ENCODE measurements around the gene USP32.
"Not testable (repeated sequence)": the region's sequence is repeated elsewhere in the genome, so short reads cannot be mapped to it uniquely, and the experiment has no call there.

Gene USP32

GRCh38 chr17:60406887-60407286 is 15.0 kb upstream of the USP32 start:
- no peak for DNase-seq

DNA sequence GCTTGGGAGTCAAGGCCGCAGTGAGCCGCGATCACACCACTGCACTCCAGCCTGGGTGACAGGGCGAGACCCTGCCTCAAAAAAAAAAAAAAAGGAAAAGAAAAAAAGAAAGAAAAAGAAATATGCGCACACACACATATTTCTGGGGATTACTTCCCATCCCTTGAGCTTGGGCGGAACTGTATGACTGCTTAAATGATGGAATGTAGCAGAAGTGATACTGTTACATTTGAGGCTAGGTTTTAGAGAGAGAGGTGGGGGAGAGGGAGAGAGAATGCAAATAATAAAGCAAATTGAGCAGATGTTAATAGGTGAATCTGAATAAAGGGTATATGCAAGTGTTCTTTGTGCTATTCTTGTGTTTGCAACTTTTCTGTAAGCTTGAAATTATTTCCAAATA is 12.0 kb upstream of the USP32 start:
- DNase-seq, result no peak

GRCh38 chr17:60403523-60403810 is 11.5 kb upstream of the USP32 start:
- no peak for DNase-seq

GRCh38 chr17:60401819-60402218 is 9.9 kb upstream of the USP32 start:
- no peak for DNase-seq

GRCh38 chr17:60398227-60398959 is 6.5 kb upstream of the USP32 start:
- no peak for DNase-seq

DNA sequence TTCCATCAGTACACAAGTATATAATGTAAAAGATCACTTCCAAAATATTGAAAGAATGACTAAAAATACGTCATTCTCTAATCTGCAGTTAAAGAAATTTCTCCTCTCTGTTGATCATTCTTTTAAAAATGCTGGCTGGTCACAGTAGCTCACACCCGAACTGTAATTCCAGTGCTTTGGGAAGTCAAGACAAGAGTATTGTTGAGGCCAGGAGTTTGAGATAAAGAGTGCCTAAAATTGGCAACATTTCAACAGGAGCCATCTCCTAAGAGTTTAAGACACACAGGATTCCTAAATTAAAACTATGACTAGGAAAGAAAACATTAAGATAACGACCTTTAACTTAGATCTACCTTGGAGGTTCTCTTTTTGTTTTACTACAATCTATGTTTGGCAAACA is 4.5 kb upstream of the USP32 start:
- no peak for DNase-seq

GRCh38 chr17:60395508-60396065 is 3.7 kb upstream of the USP32 start:
- no peak for DNase-seq

- DNase-seq, result no peak
These were observed 2.1 kb upstream of the USP32 start for GRCh38 chr17:60393840-60394723.

DNA sequence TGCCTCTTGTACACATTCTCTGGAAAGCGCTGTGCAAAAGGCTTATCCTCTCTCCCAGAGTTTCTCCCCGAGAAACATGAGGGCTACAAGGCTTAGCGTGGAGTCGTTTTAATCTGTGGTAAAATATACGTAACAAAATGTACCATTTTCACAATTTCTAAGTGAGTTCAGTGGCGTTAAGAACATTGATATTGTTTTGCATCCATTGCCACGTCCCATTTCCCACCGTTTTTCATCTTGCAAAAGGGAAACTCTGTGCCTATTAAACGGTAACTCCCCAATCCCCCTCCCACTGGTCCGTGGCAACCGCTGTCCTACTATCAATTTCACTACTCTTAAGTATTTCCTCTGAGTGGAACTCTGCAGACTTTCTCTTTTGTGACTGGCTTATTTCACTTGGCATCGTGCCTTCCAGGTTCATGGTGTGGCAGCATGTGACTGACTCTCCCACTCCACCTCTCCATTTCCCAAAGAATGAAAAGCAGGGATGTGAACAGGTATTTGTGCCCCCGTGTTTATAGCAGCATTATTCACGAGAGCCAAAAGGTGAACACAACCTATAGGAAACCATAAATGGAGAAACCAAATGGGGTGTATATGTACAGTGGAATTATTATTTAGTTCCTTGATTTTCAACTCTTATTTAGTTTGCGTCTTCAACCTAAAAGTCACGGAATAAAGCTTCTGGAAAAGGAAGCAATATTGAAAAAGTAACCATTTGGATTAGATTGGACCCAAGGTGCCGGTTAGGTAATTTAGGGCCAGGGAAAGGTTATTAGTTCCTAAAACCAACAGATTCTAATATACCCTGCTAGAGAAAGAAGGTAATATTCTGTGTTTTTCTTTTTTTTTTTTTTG is 1.1 kb upstream of the USP32 start:
- peak; percentile 31 for DNase-seq

DNA sequence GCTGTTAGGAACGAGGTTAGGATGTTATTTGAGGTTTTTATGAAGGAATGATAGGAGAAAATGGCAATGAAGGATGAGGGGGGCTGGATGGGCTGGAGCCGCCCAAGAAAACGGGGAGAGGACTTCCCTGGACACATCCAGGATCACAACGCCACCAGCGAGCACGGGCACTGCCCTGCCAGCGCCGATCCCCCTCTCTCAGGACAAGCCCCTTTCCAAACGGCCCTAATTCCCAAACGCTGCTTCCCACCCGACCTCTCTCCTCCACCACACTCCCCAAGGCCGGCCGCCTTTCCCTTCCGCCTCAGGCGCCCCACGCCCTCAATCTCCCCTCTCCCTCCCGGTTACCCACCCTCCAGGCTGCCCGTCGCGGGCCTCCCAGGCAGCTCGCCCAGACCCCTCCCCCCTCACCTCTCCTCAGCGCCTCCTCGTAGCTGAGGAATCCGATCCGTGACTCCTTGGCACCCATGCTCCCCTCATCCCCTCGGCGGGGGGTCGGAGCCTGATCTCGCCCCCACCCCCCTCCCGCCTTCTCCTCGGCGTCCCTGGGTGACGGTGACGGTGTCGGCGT is 377 bp downstream of the USP32 start:
- no peak for DNase-seq

DNA sequence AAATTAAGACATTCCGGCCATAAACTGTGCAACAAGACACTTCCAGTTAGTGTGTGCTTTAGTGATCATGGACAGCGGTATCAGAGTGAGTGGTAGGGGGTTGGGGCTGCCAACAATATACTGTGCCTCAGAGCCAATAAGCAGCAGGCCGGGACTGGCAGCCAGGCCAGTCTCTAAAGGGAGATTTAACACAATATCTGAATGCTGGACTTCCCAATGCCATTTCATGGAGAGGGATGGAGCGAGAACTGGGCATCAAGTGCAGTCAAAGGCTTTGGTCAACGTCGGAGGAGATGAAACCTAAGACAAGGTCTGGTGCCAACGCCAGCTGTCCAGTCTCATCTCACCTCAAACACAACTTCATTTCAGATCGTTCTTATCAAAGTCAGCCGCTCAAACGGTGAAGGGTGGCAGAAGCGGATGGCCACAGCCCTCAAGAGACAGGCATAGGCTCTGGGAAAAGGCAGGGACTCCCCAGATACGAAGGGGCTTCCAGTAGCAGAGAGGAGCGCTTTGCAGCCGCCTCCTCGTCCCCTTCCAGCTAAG is 935 bp downstream of the USP32 start:
- DNase-seq, result peak; percentile 33

DNA sequence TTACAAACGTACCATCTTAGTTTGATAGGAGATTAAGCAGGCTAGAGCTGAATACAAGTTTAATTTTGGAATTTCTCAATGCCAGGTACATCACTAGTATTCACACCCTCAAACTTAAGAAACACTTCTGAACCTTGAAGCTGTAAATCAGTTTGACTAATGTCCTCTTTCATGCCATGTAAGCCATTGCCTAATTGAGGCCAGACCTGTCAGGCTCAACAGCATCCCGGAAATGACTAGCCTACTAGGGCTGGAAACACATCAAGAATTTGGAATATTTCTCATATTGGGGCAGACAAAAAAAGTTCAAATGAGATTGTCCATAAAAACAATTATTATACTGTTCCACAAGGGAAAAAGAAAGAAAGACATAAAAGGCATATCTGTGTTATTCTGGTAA is 1.7 kb downstream of the USP32 start:
- no peak for DNase-seq

DNA sequence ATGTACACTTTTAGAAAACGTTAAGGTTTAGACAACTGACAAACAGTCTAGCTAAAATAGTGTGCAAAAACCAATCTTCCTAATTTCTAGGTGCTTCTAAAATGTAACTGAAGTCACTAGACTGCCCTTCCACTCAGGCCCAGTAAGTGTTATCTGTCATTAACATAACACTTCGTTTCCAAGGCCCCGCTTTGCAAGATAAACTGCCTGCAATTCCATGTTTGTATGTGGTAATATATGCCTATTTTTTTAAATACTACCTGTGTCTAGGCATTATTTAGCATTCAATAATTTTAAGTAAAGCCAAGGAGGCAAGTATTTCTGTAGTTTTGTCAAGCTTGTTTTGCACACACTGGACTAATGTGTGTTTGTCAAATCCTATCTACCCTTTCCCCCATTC is 3.2 kb downstream of the USP32 start:
- DNase-seq, result no peak

DNA sequence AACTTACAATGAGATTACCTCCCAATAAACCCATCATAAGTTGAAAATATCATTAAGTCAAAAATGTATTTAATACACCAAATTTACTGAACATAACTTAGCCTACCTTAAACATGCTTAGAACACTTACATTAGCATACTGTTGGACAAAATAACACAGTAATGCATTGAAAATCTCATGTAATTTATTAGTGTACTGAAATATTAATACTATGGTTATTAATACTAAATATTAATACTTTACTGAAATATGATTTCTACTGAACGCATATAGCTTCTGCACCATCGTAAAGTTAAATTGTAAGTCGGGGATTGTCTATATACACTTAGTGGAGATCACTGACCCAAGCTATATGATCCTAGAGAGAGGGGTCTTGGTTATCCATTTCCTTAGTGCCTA is 4.3 kb downstream of the USP32 start:
- no peak for DNase-seq

DNA sequence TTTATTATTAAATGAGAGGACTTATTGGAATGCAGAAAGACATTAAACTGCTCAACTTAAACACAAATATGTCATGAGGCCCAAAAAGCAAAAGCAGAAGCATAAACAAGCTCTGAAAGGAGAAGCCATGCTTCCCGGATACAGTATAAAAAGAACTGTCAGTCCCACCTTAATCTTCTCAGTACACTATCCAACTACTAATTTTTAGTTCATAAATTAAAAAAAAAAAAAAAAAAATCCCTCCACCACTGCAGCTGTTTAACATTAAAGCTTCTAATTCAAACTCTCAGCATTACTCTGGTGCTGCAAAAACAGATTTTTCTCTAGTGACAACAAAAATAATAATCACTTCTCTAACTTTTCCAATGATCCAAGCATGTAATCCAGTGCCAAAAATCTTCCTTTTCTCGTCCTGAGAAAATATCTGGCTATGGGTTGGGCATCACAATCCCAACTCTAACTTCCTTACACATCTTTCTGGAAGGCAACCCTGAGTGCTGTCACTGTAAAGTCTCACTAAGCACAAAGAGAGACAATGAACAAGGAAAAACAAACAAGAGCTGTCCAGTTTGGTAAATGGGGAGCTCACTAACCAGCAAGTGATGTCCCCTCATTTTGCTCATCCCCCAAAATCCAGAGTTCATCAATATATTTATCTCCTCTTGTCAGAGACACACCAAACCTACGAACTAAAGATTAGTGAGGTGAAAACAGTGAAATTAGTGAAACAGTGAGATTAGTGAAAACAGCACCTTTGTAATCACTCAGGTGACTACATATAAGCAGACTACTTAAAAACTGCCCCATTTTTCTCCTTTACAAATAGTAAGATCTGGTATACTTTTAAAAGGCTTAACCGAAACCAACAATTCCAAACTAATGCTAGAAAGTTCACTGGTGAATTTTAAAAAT is 5.5 kb downstream of the USP32 start:
- no peak for DNase-seq

DNA sequence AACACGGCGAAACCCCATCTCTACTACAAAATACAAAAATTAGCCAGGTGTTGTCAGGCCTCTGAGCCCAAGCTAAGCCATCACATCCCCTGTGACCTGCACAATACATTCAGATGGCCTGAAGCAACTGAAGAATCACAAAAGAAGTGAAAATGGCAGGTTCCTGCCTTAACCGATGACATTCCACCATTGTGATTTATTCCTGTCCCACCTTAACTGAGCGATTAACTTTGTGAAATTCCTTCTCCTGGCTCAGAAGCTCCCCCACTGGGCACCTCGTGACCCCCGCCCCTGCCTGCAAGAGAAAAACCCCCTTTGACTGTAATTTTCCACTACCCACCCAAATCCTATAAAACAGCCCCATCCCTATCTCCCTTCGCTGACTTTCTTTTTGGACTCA is 7.0 kb downstream of the USP32 start:
- not testable (repeated sequence) for DNase-seq

DNA sequence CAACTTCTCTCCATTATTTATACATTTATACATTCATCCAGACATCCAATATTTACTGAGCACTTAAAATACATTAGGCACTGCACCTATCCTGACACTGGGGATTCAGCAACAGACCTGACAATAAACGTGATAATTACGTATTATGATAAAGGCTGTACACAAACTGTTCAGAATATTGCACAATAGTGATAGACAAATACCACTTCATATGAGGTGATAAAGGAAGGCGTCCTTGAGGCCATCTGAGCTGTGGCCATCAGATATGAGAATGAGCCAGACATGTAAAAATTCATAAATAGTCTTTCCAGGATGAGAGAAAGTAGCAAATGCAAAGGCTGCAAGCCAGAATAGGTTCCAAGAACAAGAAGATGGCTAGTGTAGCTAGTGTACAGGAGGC is 8.6 kb downstream of the USP32 start:
- DNase-seq, result peak; percentile 88

GRCh38 chr17:60381958-60382357 is 10.0 kb downstream of the USP32 start:
- no peak for DNase-seq

- DNase-seq, result not testable (repeated sequence)
These were observed 12.5 kb downstream of the USP32 start for GRCh38 chr17:60379461-60379860.

- not testable (repeated sequence) for DNase-seq
These were observed 13.7 kb downstream of the USP32 start for GRCh38 chr17:60378187-60378586.

DNA sequence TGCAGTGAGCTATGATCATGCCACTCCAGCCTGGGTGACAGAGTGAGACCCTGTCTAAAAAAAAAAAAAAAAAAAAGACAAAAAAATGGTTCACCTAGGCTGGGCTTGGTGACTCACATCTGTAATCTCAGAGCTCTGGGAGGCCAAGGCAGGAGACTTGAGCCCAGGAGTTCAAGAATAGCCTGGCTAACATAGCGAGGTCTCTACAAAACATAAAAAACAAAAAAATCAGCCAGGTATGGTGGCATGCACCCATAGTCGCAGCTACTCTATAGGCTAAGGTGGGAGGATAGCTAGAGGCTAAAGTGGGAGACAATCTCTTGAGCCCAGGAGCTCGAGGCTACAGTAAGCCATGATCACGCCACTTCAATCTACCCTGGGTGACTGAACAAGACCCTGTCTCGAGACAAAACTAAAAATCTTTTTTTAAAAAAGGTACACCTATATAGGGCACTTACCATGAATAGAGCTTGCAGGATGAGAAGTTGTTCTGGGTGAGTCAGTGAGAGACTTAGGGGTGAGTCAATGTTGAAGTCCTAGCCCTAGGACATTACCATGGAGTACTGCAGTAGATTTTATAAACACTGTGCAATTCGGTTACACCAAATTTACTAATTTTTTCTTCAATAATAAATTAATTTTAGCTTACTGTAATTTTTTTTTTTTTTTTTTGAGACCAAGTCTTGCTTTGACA is 19.0 kb downstream of the USP32 start:
- DNase-seq, result no peak
